HG03060 (cell line): ENCODE results near the gene PPP1R12B.
"Not testable (repeated sequence)": the region's sequence is repeated elsewhere in the genome, so short reads cannot be mapped to it uniquely, and the experiment has no call there.

ENCODE experiments used
- ATAC-seq: cut with Tn5 transposase; IDR thresholded peaks from one replicate; pipeline ENCODE4 v1.9.1; 2021; ENCODE audit warnings: low read depth, moderate number of reproducible peaks; ENCODE audit not compliant: unreplicated experiment

Gene PPP1R12B

DNA sequence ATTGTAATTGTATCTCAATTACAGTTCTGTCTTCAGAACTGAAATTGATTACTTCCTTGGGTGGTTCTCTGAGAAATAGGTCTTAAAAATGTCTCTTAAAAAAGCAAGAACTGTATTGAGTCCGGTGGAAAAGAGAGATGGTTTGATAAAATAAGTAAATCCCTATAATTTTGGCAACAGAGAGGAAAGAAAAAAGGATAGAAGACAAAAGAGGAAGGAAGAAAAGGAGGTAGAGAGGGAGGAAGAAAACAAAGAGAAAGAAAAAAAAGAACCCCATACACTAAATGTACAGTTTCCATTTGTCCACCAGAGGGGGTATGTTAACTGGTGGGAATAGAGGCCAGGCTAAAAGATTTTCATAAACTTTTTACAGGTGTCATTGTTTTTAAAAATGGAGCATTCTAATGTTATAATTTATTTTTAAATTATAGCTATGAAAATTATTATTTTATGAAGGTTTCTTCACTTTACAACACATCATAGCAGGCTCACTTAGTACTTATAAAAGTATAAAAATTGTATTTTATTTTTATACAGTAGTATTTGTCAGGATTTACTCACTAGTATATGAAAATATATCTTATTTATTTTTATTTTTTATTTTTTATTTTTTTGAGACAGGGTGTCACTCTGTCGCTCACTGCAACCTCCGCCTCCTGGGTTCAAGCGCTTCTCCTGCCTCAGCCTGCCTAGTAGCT lies 4.7 kb upstream of the PPP1R12B start:
- ATAC-seq = no peak

DNA sequence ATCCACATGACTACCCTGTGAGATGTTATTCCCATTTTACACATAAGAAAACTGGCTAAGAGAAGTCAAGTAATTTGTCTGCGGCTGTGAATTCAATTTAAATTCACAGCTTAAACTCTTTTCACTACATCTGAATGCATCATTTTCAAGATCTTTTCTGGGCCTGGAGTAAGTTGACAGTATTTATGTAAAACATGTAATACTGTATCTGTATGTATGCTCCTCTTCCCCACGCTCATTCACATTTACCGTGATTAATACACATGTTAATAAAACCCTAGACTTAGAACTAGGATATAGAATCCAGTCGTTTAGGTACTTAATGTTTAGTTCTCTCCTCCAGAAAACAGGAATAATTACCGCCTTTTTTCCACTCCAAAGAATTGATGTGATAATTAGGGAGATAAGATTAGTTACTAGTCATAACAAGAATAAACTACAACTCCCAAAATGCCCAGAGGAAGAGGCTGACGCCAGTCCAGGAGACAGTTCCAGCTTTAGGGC lies 442 bp upstream of the PPP1R12B start:
- ATAC-seq = no peak

DNA sequence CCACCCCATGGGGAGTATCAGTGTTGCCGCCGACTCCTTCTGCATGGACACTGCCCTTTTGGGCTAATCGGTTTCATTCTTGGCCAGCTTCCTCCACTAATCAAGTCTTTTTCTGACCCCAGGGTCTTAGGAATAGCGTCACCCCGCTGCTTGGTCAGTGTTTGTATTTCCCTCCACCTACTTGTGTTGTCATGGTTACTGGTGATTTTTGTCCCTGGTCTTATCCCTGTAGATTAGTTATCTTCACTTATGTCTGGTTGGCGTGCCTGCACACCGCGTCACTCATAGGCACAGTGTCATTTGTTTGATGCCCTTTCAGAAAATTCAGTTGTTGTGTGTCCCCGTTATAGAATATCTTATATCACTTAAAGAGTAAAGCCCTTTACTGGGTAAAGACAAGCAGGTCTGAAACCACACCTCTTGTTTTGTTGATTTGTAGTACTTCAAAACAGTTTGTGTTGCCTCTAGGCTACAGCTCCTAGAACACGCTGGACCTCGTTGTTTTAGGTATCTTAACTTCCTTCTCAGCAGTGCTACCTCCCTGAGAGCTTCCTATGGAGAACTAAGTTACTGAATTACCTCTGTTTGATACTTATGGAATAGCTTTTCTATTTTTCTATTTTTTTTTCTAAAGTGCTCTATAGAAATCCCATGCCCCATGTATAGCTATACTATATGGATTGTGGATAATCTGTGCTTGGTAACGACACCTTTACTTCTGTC lies 868 bp downstream of the PPP1R12B start:
- ATAC-seq = no peak

DNA sequence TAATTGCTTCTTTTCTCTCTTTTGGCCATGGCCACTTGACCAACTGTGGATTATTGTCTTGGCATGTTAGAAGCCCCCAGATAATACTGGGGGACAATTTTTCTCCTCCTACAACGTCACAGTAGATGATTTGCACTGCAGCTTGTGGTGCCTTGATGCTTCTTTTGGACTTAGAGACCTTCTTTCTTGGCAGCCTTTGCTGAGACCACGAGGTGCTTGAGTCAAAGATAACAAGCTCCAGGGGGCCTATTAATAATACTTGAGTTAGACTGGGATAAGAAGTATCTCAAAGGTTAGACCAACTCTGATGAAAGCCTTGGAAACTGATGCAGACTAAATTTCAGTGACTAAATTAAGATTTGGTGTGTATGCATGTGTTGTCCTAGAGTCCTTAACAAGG lies 3.2 kb downstream of the PPP1R12B start:
- ATAC-seq = no peak

DNA sequence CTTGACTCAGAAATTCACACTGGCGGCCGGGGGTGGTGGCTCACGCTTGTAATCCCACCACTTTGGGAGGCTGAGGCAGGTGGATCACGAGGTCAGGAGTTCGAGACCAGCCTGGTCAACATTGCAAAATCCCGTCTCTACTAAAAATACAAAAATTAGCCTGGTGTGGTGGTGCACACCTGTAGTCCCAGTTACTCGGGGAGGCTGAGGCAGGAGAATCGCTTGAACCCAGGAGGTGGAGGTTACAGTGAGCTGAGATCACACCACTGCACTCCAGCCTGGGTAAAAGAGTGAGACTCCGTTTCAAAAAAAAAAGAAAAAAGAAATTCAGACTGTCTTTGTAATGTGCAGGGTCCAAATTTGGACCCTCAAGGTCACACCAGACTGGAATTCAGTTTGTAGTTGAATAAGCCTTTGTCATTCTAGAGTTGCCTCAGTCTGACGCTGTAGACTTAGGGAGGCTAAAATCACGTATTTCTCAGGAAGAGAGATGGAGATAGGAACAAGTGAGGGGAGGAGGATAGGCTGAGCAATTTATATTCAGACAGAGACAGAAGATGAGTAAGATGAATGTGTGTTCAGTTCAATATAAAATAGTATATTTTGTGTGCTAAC lies 4.2 kb downstream of the PPP1R12B start:
- not testable (repeated sequence) for ATAC-seq

DNA sequence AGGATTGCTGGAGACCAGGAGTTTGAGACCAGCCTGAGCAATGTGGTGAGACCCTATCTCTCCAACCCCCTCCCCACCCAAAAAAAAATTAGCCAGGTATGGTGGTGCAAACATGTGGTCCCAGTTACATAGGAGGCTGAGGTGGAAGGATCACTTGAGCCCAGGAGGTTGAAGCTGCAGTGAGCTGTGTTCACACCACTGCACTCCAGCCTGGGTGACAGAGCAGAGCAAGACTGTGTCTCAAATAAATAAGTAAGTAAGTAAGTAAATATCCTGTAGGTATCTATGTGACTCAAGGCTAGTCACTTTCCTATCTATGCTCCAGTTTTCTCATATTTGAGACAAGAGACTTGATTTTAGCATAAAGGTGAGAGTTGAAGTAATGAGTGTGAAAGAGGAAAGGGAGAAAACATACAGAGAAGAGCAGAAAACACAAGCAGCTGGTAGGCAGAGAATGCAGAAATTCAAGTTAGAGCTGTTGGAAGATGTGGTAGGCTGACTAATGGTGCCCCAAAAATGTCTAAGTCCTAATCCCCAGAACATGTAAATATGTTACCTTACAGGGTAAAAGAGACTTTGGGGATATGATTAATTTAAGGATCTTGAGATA lies 7.5 kb downstream of the PPP1R12B start:
- no peak for ATAC-seq

DNA sequence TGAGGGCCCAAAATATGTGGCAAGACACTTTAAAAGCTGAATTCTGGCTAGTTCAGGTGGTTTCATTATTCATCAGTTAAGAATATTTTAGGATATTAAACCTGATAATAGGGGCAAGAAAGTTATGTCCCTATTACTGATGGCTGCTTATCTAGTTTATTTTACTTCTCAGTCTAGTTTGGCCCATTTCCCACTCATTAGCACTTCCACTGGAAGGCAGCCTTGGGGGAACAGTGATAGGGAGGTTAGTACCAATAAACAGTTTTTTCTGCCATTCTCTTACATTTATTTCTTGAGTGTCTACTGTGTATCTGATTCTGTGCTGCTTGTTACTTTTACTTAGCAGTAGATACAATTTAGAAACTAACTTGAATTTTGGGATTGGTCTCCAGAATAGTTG lies 9.0 kb downstream of the PPP1R12B start:
- no peak for ATAC-seq

DNA sequence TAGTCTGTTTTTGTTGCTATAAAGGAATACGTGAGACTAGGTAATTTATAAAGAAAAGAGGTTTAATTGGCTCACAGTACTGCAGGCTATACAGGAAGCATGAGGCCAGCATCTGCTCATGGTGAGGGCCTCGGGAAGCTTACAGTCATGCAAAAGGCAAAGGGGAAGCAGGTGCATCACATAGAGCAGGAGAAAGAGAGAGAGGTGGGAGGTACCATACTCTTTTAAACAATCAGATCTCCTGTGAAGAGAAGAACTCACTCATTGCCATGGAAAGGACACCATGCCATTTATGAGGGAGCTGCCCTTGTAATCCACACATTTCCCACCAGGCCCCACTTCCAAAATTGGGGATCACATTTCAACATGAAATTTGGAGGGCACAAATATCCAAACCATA lies 12.7 kb downstream of the PPP1R12B start:
- no peak for ATAC-seq

DNA sequence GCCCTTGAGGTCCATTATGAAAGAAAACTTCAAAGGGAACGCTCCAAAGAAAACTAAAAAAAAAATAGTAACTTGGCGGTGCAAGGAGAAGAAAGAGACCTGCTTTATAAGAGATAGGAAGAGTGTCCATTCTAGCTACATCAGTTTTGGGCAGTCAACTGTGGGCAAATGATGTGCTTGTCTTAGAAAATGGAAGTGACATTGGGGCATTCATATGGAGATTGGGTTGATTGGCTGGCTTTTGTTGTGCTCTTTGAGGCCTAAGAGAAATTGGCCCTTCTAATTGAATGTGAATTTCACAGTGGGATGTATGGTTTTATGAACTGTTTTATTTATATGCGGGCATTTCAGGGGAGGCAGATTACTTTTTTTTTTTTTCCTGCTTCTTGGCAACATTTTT lies 13.2 kb downstream of the PPP1R12B start:
- ATAC-seq = no peak

DNA sequence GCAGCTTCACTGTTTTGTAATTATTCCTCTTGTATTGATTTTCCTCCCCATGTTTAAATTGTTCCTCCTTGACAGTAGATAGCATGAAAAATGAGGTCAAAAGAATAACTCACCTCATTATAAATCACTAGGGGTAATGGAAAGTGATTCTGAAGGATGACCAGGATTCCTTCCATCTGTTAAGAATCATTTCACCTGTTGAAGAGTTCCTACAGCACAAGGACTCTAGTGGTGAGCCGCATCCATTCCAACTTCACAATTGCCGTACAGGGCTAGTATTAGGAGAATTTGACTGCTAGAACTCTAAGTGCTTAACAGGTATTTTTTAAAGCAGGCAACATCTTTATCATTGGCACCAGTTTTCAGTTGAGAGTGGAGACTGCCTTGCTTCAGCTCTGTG lies 13.7 kb downstream of the PPP1R12B start:
- no peak for ATAC-seq

DNA sequence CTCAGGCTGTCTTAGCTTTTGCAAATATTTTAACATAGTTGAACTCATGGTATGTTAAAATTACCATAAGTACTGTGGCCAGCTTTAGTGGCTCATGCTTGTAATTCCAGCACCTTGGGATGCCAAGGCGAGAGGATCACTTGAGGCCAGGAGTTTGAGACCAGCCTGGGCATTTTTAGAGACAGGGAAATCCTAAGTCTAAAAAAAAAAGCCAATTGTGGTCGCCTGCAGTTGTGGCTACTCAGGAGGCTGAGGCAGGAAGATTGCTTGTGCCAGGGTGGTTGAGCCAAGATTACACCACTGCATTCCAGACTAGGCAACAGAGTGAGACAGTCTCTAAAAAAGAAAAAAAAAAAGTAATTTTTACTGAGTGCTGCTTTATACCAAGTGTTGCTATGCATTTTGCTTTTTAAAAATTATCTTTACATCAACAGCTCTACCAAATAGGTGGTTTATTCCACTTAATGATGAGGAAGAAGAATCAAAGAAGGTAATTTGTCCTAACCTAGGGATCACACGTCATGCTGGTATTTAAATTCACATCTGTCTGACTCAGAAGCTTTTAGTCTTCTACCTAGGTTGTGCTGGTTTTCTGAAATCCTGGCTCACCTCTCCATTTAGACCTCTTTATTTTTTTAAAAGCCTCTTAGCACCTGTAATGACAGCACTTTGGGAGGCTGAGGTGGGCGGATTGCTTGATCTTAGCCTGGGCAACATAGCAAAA lies 16.8 kb downstream of the PPP1R12B start:
- ATAC-seq = no peak

DNA sequence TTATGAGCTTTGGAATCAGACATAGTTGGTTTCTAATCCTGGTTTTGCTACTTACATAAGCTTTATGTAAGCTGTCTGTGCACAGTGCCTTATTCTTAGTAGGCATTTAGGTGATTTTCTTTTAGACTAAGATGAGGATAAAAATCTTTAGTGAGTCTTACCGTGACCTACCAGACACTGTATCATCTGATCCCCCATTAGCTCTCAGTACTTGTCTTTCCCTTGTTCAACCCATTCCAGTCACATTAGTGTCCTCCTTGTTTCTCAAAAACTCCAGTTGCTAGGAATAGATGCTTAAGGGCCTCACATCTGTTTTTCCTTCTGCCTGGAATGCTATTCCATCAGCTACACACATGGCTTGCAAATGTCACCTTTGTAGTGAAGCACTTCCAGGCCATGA lies 18.8 kb downstream of the PPP1R12B start:
- ATAC-seq = no peak

DNA sequence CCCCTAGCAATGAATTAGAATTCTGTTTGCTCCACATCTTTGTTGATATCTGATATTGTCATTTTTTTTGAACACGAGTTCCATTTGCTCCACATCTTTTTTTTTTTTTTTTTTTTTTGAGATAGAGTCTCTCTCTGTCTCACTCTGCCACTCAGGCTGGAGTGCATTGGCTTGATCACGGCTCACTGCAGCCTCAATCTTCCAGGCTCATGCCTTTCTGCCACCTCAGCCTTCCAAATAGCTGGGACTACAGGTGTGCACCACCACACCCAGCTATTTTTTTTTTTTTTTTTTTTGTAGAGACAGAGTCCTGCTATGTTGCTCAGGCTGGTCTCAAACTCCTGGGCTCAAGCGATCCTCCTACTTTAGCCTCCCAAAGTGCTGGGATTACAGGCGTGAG lies 22.4 kb downstream of the PPP1R12B start:
- ATAC-seq = not testable (repeated sequence)

DNA sequence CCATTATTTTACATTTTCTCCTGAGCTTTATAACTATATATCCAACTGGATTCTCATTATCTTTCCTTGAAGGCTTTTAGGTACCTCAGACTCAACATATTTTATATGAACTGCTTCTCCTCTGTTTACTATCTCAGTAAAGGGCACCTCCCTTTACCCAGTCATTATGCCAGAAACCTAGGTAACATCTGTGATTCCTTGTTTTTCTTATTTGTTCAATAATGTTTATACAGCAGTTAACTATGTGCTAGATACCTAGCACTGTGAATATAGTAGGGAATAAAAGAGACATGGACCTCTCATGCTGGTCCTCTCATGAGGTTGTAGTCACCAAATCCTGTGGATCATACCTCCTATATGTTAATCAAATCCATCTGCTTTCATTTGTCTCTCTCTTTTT lies 25.6 kb downstream of the PPP1R12B start:
- no peak for ATAC-seq

DNA sequence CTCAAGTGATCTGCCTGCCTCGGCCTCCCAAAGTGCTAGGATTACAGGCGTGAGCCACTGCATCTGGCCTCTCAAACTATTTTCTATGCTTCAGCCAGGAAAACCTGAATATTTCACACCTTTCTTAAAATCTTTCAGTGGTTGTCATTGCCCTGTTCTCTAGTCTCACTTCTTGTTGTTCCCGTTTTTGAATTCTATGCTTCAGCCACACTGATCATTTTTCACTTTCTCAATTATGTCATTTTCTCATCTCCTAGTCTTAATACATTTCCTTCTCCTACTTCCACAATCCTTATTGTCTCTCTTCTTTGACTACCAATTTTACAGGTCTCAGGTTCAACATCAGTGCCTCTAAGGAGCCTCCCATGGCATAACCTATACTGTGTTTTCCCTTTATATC lies 26.7 kb downstream of the PPP1R12B start:
- not testable (repeated sequence) for ATAC-seq

DNA sequence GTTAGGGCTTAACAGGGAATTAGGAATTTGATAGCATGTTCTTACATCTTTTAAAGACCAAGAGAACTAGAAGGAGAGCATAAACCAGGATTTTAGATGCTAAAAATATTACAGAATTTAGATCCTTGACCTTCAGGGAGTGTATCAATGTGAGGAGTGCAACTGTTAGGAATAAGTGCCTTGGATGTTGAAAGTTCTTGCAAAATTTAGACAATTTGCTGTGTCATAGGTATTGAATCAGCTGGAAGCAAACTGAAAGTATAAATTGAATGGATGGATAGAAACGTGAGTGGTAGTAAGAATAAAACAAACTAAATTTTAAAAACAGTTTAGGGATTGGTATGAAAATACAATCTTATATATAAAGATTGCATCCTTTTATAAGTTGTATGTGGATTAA lies 27.7 kb downstream of the PPP1R12B start:
- ATAC-seq = no peak

DNA sequence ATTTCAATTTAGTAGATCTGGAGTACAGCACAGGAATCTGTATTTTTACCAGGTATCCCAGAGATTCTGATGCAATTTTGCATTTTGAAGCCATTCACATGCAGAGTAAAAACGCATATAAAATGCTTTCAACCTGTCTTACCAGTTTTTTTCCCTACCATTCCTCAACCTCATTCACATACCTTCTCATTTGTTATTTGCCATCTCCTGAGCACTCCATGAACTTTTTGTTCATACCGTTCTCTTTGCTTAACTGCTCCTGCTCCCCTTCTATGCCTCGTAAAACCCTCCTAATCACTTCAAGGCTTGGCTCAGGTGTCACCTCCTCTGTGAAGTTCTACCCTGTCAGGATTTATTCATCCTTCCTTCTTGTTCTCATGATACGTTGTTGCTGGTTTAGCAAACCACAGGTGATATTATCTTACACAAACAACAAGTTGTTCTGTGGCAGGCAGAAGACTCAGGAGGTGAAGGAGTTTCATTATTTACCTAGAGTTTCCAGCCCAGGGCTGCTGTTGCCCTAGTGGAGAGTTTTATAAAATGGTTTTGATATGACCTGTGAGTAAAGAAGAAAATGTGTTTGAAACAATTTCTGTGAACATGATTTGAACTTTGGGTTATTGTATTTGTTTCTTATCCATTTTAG lies 31.5 kb downstream of the PPP1R12B start:
- not testable (repeated sequence) for ATAC-seq

DNA sequence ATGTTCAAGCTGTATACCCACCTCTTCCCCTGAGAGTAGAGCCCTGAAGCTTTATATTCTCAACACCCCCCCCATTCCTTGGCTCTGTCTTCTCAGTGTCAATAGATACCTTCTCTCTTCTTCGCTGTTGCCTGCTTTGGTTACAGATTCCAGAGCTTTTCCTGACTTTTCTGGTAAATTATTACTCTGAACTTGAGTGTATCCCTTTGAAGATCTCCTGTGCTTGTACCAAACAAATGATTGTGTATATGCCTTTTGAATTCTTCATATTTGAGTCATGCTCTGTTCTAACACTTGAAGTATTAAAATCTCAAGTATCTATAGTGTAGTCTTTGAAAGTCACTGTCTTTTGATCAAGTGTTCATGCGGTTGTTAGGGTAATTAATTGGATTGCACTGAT lies 32.0 kb downstream of the PPP1R12B start:
- ATAC-seq = not testable (repeated sequence)

DNA sequence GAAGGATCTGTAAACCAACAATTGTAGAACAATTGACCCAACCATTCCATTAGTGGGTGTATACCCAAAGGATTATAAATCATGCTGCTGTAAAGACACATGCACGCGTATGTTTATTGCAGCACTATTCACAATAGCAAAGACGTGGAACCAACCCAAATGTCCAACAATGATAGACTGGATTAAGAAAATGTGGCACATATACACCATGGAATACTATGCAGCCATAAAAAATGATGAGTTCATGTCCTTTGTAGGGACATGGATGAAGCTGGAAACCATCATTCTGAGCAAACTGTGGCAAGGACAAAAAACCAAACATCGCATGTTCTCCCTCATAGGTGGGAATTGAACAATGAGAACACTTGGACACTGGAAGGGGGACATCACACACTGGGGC lies 33.4 kb downstream of the PPP1R12B start:
- not testable (repeated sequence) for ATAC-seq

DNA sequence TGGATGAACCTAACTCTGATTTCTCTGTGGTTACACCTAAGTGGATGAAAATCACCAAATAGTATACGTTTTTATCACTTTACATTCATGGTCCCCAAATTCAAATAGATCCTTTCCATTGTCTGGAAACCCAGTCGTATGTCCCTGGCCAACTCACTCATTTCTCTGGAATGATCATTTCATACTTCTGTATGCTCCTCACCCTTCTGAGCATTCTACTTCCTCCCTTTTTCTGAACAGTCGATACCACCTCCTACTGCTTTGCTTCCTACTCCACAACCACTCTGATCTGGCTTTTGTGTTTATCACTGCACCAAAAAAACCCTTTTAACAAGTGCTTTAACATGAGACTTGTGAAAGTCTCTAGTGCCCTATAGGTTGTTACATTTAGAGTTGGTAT lies 47.3 kb downstream of the PPP1R12B start:
- ATAC-seq = not testable (repeated sequence)
